Pancreas (tissue), 10 donors: ENCODE measurements around the gene ATRNL1. TPM values are rescaled to one million over a fixed set of nuclear protein-coding genes. Genes with fewer than 3 reads are reported as not detected.

Experiments used
- ATAC-seq, 4 donors: fragments of 200-7000 bp; cut with Tn5 transposase; one replicate each; pipeline versions ENCODE4 v1.8.0 to v1.9.1; 2020; ENCODE audit warnings: mild to moderate bottlenecking in 4 of 4, moderate library complexity in 4 of 4
- DNase-seq, 6 donors: peaks; one replicate each; pipeline ENCODE4 v3.0.0-alpha.2; 2020
- FAIRE-seq: peaks from 2 replicates; lab custom pipeline; 2012; peaks lifted over from hg19 to GRCh38; lab: Jason Lieb, UNC
- H3K27ac ChIP-seq, 4 donors: fragments of 200-600 bp; sonication (generic); 1 replicate in 3 of 4; 2 replicates in 1 of 4; pipeline versions ENCODE4 v1.5.0 to v1.8.0; 2020
- H3K27me3 ChIP-seq, 4 donors: fragments of 200-600 bp; one replicate each; pipeline ENCODE4 v1.8.0; 2021
- H3K36me3 ChIP-seq, 3 donors: fragments of 200-600 bp; sonication (generic) in 1 of 3; one replicate each; pipeline versions ENCODE4 v1.5.0 to v1.8.0; 2020 to 2021
- H3K4me1 ChIP-seq, 3 donors: fragments of 200-600 bp; one replicate each; pipeline ENCODE4 v1.8.0; 2021
- H3K4me3 ChIP-seq, 4 donors: fragments of 200-600 bp; sonication (generic) in 2 of 4; one replicate each; pipeline versions ENCODE4 v1.5.0 to v1.8.0; 2020 to 2021
- H3K9me3 ChIP-seq, 4 donors: fragments of 200-600 bp; one replicate each; pipeline ENCODE4 v1.8.0; 2021
- CTCF ChIP-seq, 4 donors: fragments of 200-600 bp; sonication (generic) in 3 of 4; IDR thresholded peaks; one replicate each; pipeline versions ENCODE4 v1.5.0 to v1.8.0; 2021; ENCODE audit warnings: antibody characterized with exemption in 4 of 4
- WGBS, 2 donors: extraction: QIAGEN DNeasy Blood & Tissue Kit; methylation state at CpG; one replicate each; pipeline ENCODE4 v1.1.7; 2013; 5-methylcytosine and 5-hydroxymethylcytosine counted together
- intact Hi-C, 3 donors: fragments of 100-400 bp; cut with DNase I; formaldehyde crosslinking; loops; one replicate each; pipeline versions ENCODE4 v1.11.1 to v1.14.2; 2022
- polyA plus RNA-seq, 2 donors: library from polyadenylated mRNA; stranded (reverse); fragments of 200-250 nt; gene quantifications; one replicate each; pipeline ENCODE4 v1.2.3, GENCODE V29; 2013
- total RNA-seq, 6 donors: library from RNA; stranded (reverse); fragmentation: NEBNext Ultra II Directional in 4 of 6; extraction: Animal tissue kit (Norgen Biotek cat#: 25700) in 4 of 6; gene quantifications; one replicate each; pipeline versions ENCODE4 v1.2.1 to v1.2.4, GENCODE V29; 2021 to 2023
- donor health status: healthy with polysubstance abuse.
- donor health status: DM: no; HTN: no; CAD: no; lungs with moderate emphysema.
- donor health status: DM: no; HTN: no; CAD: no.
- donor health status: control.
- donor health status: control.
- donor health status: Bipolar disorder and iron deficiency.
- donor health status: DM: yes; HTN: yes; CAD: no.
- donor health status: DM: no; HTN: no; CAD: no.
- donor health status: DM: no; HTN: no; CAD: no.
- donor health status: DM: yes; HTN: yes; CAD: no.

ATRNL1 gene
- total and polyA plus RNA-seq, 8 donors = 0.91 to 5.7 (median 3.9) TPM

GRCh38 chr10:115974816-115975430, 881.8 kb downstream of the ATRNL1 start:
- no peak for FAIRE-seq
- WGBS, 2 donors = 66 to 71% methylated on average over 9 of the region's 9 CpGs

GRCh38 chr10:115975506-115975905, 882.3 kb downstream of the ATRNL1 start:
- ATAC-seq = no peak
- FAIRE-seq = no peak
- no peak overlapping the region for H3K27ac ChIP-seq
- TF ChIP-seq CTCF (IDR thresholded peaks at IDR 0.05) = no peak
- no peak for DNase-seq
- intact Hi-C loops = no loop called here
- H3K36me3 ChIP-seq = no peaks in the 10 kb centered on the region
- H3K27me3 ChIP-seq = peaks cover 0 to 5% (median 0%) of the 10 kb centered on the region in 4 donors
- no peak overlapping the region for H3K4me3 ChIP-seq
- WGBS, 2 donors = 77 to 90% methylated on average over 4 of the region's 4 CpGs
- H3K9me3 ChIP-seq = no peaks in the 10 kb centered on the region
- H3K4me1 ChIP-seq = no peaks in the 10 kb centered on the region

More at GRCh38 chr10:115974816-115975430, 881.8 kb downstream of the ATRNL1 start:
- Histone ChIP-seq H3K4me1 (no peaks in the 10 kb centered on the region), H3K9me3 (no peaks in the 10 kb centered on the region), H3K27me3 (peaks cover 0 to 5% (median 0%) of the 10 kb centered on the region in 4 donors), H3K4me3 (no peak overlapping the region), H3K27ac (no peak overlapping the region), H3K36me3 (no peaks in the 10 kb centered on the region)
- ATAC-seq = no peak
- intact Hi-C loops = no loop called here
- no peak for TF ChIP-seq CTCF (IDR thresholded peaks at IDR 0.05)
- DNase-seq = no peak

GRCh38 chr10:115976342-115976741, 883.2 kb downstream of the ATRNL1 start:
- 83 to 90% methylated on average over 5 of the region's 5 CpGs for WGBS, 2 donors
- intact Hi-C loops = no loop called here

GRCh38 chr10:115977855-115978254, 884.7 kb downstream of the ATRNL1 start:
- no peak for TF ChIP-seq CTCF (IDR thresholded peaks at IDR 0.05)
- FAIRE-seq (no peak), ATAC-seq (no peak), DNase-seq (no peak)
- Histone ChIP-seq H3K27me3 (peaks cover 0 to 5% (median 0%) of the 10 kb centered on the region in 4 donors), H3K4me1 (no peaks in the 10 kb centered on the region), H3K9me3 (no peaks in the 10 kb centered on the region), H3K27ac (no peak overlapping the region), H3K4me3 (no peak overlapping the region), H3K36me3 (no peaks in the 10 kb centered on the region)
- intact Hi-C loops = no loop called here
- 67 to 68% methylated on average over 3 of the region's 3 CpGs for WGBS, 2 donors

More at GRCh38 chr10:115976342-115976741, 883.2 kb downstream of the ATRNL1 start:
- no peak for FAIRE-seq
- H3K4me3 ChIP-seq = no peak overlapping the region
- H3K27me3 ChIP-seq = peaks cover 0 to 5% (median 0%) of the 10 kb centered on the region in 4 donors
- ATAC-seq = no peak
- no peak overlapping the region for H3K27ac ChIP-seq
- no peak for DNase-seq
- no peaks in the 10 kb centered on the region for H3K4me1 ChIP-seq
- H3K36me3 ChIP-seq = no peaks in the 10 kb centered on the region
- no peak for TF ChIP-seq CTCF (IDR thresholded peaks at IDR 0.05)
- no peaks in the 10 kb centered on the region for H3K9me3 ChIP-seq

- Histone ChIP-seq H3K27me3 (peaks cover 0 to 5% (median 0%) of the 10 kb centered on the region in 4 donors), H3K9me3 (no peaks in the 10 kb centered on the region), H3K4me1 (no peaks in the 10 kb centered on the region), H3K36me3 (no peaks in the 10 kb centered on the region), H3K4me3 (no peak overlapping the region), H3K27ac (no peak overlapping the region)
- ATAC-seq = no peak
- no peak for FAIRE-seq
- intact Hi-C loops = no loop called here
- TF ChIP-seq CTCF (IDR thresholded peaks at IDR 0.05) = no peak
- no peak for DNase-seq
- WGBS, 2 donors = 43 to 45% methylated on average over 1 of the region's 1 CpG
These were observed 886.4 kb downstream of the ATRNL1 start for GRCh38 chr10:115979576-115979975.
